ENCODE measurements around the gene MLF2. TPM values are rescaled to one million over a fixed set of nuclear protein-coding genes. Genes with fewer than 3 reads are reported as not detected.

The MLF2 gene
- total RNA-seq, 1 donor from 2014 or later = 158 TPM

DNA sequence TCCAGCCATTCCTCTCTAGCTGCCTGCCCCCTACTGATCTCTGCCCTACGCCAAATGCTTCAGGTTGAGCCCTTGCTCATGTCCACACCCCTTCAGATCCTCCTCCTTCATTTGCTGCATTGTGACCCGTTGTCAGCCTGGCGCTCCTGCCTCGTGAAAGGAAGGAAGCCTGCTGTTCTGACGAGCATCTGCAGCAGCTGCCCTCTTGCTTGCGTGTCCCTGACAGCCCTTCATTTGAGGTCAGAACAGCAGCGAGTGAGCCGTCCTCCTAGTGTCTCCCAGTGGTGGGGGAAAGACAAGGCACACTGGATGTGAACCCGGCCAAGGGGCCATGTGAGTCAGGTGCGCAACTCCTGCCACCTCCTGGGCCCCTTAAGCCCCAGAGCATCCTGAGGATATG lies 49.3 kb downstream of the MLF2 start:
- intact Hi-C loops (cut with micrococcal nuclease) = no loop called here

DNA sequence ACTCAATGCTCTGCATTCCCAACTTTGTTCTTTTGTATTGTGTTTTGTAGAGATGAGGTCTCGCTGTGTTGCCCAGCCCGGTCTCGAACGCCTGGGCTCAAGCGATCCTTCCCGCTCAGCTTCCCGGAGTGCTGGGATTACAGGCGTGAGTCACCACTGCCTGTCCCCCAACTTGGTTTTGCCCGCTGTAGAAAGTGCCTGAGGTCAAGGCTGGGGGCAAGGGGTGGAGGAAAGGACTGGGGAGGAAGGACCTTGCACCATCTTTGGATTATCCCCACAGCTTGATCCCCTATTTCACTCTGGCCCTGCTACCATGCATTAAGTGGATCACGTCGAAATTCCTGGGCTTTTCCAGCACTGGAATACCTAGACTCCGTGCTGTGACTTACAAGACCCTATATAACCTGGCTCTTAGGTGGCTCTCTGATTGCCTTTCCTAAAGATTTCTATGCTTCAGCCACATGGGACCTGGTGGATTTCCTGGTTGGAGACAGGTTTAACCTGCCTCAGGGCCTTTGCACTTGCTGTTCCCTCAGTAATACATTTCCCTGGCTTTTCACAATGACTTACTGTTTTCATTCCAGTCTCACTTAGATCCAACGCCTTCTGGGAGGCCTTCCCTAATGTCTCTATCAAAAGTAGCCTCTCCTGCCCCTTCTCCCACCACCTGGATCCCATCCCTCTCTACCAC lies 51.7 kb downstream of the MLF2 start:
- DNase-seq (no peak), ATAC-seq (no peak)
- intact Hi-C loops (cut with micrococcal nuclease) = no loop called here

More for the DNA sequence above, 49.3 kb downstream of the MLF2 start:
- ATAC-seq (no peak), DNase-seq (no peak)

DNA sequence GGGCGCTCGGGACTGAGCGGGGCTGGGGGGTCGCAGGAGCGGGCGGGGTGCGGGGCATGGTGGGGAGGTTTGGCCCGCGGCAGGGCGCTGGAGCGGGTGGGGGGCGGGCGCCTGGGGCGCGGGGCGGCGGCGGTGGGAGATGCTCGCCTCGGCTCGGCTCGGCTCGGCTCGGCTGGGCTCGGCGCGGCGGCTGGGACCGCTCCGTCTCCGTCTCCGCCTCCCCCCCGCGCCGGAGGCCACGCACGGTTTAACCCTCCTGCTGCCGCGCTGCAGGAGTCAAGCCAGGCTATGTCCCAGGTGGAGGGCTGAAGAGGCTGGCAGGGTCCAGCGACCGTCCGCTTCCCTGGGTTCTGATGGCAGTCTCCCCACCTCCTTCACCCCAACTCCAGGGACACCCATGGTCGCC lies 52.3 kb downstream of the MLF2 start, which contains the start of gene PIANP:
TSS of gene PIANP (minus strand) at position 170 of the 406 bp plus-strand sequence. CDS start 2,754 bp downstream, outside the sequence.
- ATAC-seq = peak; percentile 77
- DNase-seq = peak; percentile 58
- intact Hi-C loops (cut with micrococcal nuclease) = no loop called here

DNA sequence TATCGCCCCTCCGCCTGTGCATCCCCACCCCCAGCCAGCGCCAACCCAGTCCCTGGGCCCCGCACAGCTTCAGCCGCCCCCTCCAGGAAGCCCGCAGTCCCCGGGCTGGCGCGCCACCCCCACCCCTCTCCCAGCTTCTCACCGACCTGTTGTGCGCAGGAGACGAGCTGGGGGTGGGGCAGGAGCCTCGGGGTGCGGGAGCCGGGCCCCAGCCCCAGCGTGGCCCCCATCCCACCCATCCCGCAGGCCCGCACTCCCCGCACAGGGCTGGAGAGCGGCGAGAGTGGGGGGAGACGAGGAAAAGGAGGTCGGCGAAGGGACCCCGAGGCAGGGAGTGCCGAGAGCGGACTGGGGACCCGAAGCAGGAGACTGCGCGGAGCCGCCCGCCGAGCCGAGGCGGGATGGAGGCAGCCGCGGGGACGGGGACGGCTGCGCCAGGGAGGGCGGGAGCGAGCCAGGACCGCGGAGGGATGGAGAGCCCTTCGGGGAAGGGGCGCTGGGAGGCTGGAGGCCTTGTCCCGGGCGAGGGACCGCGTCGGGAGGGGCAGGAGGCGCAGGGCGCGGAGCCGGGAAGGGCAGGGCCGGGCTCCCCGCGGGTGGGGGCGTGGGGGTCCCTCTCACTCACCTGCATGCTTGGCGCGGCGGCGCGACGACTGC lies 52.8 kb downstream of the MLF2 start:
- peak; percentile 37 for DNase-seq
- ATAC-seq = peak; percentile 59
- intact Hi-C loops (cut with micrococcal nuclease) = no loop called here

DNA sequence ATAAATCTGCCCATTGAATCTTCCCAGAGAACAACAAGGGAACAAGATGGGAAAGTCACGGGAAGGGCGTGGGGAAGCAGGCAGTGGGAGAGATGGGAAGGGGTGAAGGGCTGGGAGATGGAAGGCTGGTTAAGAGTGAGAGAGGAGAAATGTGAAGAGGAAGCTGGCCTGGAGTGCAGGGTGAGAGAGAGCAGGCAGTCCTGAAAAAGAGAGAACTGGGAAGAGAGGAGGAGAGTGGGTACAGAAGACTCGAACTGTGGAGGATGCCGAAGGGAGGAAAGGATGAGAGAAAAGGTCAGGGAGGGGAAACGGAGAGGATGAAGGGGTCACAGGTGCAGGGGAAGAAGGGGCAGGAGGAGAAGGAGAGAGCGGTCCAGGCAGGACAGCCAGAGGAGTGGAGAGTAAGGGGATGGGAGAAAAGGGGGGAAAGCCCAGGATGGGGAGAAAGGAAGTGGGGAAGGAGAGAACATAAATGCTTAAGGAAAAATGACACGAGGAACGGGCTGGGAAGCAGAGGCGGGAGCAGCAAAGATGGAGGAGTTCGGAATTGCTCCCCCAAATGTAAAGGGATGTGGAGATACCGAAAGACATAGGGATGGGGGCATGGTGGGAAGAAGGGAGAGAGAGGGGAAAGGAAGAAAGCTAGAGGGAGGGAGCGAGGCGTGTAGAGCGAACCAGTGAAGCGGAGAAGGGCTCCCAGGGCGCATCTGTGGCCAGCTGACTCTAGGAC lies 53.5 kb downstream of the MLF2 start:
- DNase-seq = no peak
- peak; percentile 6 for ATAC-seq
- intact Hi-C loops (cut with micrococcal nuclease) = no loop called here

DNA sequence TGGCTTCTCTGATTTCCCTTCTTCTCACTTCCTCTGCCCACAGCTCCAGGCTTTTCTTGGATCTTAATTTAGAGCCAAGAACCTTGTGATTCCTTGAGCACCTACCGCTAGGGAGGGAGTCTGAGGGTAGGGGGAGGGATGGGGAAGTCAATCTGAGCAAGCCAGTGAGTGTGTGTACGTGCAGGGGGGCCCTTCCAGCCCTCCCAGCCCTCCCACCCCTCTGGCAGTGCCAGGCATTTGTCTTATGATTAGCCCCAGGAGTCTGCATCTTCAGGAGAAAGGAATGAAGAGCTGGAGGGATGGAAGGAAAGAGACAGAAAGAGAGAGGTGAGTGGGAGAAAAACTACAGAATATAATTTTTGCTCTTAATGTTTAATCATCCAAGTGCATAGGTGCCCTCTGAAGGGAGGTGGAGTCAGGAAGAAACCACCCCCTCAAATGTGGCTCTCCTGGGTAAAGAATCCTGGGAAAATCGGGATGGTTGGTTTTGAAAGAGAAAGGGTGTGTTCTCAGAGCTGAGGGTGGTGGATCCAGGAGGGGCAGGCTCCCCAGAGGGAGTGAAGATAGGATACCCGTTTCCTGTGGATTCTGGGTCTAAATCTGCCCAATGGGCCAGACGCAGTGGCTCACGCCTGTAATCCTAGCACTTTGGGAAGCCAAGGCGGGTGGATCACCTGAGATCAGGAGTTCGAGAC lies 54.4 kb downstream of the MLF2 start:
- ATAC-seq (no peak), DNase-seq (no peak)
- intact Hi-C loops (cut with micrococcal nuclease) = no loop called here

Other genes with a start within 250 kb of the MLF2 start
- 4,526 TPM for gene GAPDH, start 218.6 kb downstream of the MLF2 start, total RNA-seq
- 14.9 TPM for gene IFFO1, start 197.1 kb downstream of the MLF2 start, total RNA-seq
- gene NOP2, start 184.8 kb downstream of the MLF2 start, total RNA-seq = 16.1 TPM
- 159 TPM for gene CHD4, start 145.8 kb downstream of the MLF2 start, total RNA-seq
- 8.6 TPM for gene LPAR5, start 117.2 kb downstream of the MLF2 start, total RNA-seq
- 2.2 TPM for gene ACRBP, start 105.7 kb downstream of the MLF2 start, total RNA-seq
- 30.1 TPM for gene ING4, start 90.0 kb downstream of the MLF2 start, total RNA-seq
- 31.8 TPM for gene ZNF384, start 63.8 kb downstream of the MLF2 start, total RNA-seq
- 0.25 TPM for gene PIANP, start 52.3 kb downstream of the MLF2 start, total RNA-seq
- gene COPS7A, start 29.1 kb downstream of the MLF2 start, total RNA-seq = 81.9 TPM
- gene PTMS, start 13.2 kb upstream of the MLF2 start, total RNA-seq = 133 TPM
- gene LAG3, start 19.4 kb upstream of the MLF2 start, total RNA-seq = 0.37 TPM
- gene CD4, start 36.4 kb upstream of the MLF2 start, total RNA-seq = 8.4 TPM
- gene GPR162, start 68.7 kb upstream of the MLF2 start, total RNA-seq = 5.3 TPM
- 11.5 TPM for gene P3H3, start 75.3 kb upstream of the MLF2 start, total RNA-seq
- 5.4 TPM for gene GNB3, start 87.8 kb upstream of the MLF2 start, total RNA-seq
- 0.32 TPM for gene CDCA3, start 98.1 kb upstream of the MLF2 start, total RNA-seq
- 66.2 TPM for gene USP5, start 99.0 kb upstream of the MLF2 start, total RNA-seq
- 855 TPM for gene TPI1, start 114.4 kb upstream of the MLF2 start, total RNA-seq
- gene SPSB2, start 120.2 kb upstream of the MLF2 start, total RNA-seq = 2.2 TPM
- 7.7 TPM for gene LRRC23, start 151.7 kb upstream of the MLF2 start, total RNA-seq
- gene ENO2, start 161.4 kb upstream of the MLF2 start, total RNA-seq = 12.0 TPM
- gene ATN1, start 174.8 kb upstream of the MLF2 start, total RNA-seq = 83.1 TPM
- not detected for gene RNU7-1, start 190.7 kb upstream of the MLF2 start, total RNA-seq
- gene C12orf57, start 190.9 kb upstream of the MLF2 start, total RNA-seq = 238 TPM
- gene PTPN6, start 198.2 kb upstream of the MLF2 start, total RNA-seq = 6.0 TPM
- 150 TPM for gene PHB2, start 217.5 kb upstream of the MLF2 start, total RNA-seq
- 39.4 TPM for gene EMG1, start 217.8 kb upstream of the MLF2 start, total RNA-seq